HG02623 (cell line): ENCODE measurements around the gene PITPNM3.

Experiments
- ATAC-seq: cut with Tn5 transposase; IDR thresholded peaks from one replicate; pipeline ENCODE4 v1.9.1; 2021; ENCODE audit warnings: moderate library complexity; ENCODE audit not compliant: unreplicated experiment

Gene PITPNM3

GRCh38 chr17:6463616-6464445 is 92.5 kb downstream of the PITPNM3 start:
- no peak for ATAC-seq

DNA sequence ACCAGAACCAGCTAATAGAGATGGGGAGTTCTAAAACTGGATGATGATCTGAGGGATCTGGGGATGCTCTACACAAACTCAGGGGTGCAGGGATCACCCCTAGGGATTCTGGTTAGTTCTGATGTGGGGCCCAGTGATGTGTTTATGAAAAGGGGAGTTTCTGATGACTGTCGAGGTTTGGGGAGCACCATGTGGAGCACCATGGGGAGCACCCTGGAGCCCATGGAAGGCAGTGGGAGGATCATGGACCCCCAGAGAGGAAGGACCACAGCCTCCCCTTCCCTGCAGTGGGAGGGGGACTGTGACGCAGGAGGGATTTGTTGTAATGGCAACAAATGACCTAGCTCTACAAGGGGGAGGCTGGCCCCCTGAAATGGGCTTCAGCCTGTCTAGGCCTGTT is 93.7 kb downstream of the PITPNM3 start:
- no peak for ATAC-seq

- ATAC-seq, result no peak
Observed at GRCh38 chr17:6461792-6462524, 94.4 kb downstream of the PITPNM3 start.

- ATAC-seq, result no peak
Observed at GRCh38 chr17:6461246-6461645, 95.1 kb downstream of the PITPNM3 start.

DNA sequence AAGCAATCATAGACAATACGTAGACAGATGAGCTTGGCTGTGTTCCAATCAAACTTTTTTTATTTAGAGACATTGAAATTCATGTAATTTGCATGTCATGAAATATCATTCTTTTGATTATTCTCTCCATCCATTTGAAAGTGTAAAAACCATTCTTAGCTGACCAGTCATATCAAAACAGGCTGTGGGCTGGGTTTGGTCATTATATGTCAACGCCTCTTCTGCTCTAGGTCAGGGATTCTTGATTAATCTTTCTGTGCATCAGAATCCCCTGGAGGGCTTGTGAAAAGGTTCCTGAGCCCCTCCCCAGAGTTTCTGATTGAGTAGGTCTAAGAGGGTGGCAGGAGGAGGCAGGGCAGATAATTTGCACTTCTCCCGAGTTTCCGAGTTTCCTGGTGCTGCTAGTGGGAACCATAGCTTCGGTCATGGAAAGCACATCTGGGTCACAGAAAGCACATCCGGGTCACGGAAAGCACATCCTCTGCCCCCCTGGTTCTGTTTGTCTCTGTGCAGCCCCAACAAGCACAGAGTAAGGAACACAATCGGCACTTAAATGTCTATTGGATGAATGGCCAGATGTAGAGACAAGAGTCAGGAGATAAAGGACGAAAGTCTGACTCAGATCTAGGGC is 95.7 kb downstream of the PITPNM3 start:
- ATAC-seq, result no peak

DNA sequence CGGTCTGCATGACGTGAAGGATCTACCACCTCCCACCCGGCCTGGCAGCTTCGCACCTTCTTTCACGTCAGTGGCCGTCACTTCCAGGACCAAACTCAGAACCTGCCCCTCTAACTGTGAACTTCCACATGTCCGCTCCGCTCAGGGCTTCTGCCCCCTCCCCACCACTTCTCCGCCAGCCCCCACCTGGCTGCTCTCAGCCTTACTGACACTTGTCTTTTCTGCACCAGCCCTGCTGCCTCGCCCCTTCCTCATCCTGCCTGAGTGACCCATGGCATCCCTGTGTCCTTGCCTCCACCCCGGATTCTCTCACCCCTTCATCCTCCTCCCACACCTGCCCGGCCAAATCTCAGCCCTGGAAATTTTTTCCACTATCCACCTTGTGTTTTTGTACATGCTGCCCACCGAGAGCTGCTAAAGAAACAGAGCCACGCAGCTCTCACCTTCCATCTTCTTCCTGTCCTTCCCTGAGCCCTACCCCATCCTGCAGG is 97.8 kb downstream of the PITPNM3 start:
- ATAC-seq, result no peak

GRCh38 chr17:6457688-6458459 is 98.5 kb downstream of the PITPNM3 start:
- no peak for ATAC-seq

DNA sequence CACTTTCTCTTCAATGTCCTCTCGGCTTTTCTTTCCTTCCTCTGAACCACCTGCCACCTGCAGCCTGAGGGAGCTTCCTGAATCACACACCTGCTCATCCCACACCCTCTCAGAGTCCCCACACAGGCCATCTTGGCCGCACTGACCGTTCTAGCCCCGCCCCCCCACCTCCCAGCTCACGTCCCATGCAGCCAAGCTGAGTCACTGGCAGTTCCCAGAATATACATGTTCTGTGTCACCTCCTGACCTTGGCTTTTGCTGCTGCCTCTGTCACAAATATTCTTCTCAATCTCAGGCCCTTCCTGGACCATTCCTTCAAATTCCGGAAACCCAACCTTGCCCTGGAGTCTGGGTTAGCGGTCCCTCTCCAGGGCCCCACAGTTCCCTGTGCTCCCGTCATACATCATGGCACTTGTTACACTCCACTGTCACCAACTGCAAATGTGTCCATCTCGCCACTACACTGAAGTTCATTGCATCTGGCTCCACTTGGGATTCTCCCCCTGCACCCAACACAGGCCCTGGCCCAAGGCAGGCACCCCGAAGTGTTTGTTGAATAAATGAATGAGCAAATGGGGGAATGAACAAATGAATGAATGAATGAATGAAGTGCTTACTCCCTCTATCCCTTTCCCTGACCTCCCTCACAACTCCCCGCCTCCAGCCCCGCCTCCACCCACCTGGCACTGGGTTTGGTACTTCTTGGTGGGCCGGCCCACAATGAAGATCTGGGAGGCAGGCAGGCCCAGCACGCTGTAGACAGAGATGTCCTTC is 99.3 kb downstream of the PITPNM3 start:
- no peak for ATAC-seq

DNA sequence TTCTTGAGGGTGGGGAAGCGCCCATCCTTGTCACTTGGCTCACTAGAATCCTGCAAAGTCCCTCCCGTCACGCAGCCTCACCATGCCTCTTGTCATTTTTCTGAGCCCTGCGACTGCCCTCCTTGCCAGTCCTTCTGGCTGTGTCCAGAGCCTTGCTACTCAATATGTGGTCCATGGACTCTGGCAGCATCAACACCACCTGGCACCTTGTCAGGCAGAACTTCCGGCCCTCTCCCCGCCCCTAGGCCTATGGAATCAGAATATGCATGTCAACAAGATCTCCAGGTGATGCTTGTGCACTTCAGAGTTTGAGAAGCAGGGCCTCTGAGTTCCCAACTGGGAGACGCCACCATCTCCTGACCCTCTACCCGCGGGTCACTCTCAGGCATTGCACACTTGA is 100.0 kb downstream of the PITPNM3 start:
- ATAC-seq, result no peak

DNA sequence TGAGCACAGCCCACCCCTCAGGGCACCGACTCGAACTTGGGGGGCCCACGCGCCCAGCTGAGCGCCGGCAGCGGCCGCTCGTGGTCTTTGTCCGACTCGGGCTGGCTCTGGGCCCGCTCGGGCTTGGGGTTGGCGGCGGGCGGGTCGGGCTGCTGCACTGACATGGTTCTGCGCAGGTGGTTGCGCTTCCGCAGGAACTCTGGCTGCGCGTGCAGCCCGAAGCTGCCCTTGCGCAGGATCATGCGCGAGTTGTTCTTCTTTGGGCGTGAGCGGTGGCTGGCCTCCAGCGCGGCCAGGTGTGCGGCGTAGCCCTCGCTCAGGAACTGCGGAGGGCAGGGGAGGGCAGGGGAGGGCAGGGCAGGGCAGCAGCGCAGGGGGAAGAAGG is 101.0 kb downstream of the PITPNM3 start:
- no peak for ATAC-seq

- ATAC-seq, result no peak
Observed at GRCh38 chr17:6454495-6455320, 101.6 kb downstream of the PITPNM3 start.

GRCh38 chr17:6453279-6454024 is 102.9 kb downstream of the PITPNM3 start:
- ATAC-seq, result no peak

GRCh38 chr17:6452471-6453266 is 103.7 kb downstream of the PITPNM3 start:
- no peak for ATAC-seq

GRCh38 chr17:6450926-6451832 is 105.2 kb downstream of the PITPNM3 start:
- ATAC-seq, result no peak

DNA sequence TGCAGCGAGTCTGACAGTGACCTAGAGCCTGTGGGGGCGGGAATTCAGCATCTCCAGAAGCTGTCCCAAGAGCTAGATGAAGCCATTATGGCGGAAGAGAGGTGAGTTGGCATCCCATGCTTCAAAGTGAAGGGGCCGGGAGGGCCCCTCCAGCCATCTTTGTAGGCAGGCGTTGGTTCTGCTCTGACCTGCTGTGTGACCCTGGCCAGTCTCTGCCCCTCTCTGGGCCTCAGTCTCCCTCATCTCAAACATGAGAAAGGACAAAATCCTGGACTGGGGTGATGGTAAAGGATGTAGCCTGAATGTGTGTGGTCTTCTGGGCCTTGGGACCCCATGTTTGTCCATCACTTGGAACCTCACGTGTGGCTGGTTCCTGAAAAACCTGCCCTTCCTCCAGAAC is 107.0 kb downstream of the PITPNM3 start:
- no peak for ATAC-seq

DNA sequence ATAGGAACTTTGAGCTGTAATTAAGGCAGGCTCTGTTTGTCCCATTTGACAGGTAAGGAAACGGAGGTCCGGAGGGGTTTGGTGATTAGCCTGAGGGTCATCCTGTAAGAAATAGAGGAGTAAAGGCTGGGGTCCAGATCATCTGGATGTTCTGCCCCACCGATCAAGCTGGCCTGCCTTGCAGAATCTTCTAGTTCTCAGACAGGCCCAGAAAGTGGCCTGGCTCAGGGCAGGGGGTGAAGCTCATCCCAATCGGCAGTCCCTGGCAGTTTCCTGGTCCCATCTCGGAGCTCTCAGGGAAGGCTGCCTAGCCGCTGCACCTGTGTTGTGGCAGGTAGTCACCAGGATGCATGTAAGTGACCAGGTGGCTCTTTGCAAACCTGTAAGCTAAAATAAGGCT is 107.9 kb downstream of the PITPNM3 start:
- no peak for ATAC-seq
